Vagina (tissue), 2 donors: ENCODE data around the gene SUSD1.

Source experiments
- POLR2A ChIP-seq, 2 donors: fragments of 450-650 bp; IDR thresholded peaks; one replicate each; pipeline ENCODE4 v1.6.1; 2017; ENCODE audit warnings: antibody characterized with exemption in 2 of 2, mild to moderate bottlenecking in 2 of 2, moderate library complexity in 2 of 2
- POLR2AphosphoS5 ChIP-seq, 2 donors: sonication (generic); formaldehyde crosslinking; IDR thresholded peaks; one replicate each; pipeline ENCODE4 v1.9.0; 2017; ENCODE audit warnings: antibody characterized with exemption in 2 of 2, mild to moderate bottlenecking in 2 of 2, low read depth in 1 of 2; ENCODE audit not compliant: insufficient read depth in 1 of 2
- TF ChIP-seq, protein P1 (sequence below), 3 experiments: fragments of 450-650 bp in 2 of 3; fragments of 200-600 bp in 1 of 3; sonication (generic) in 1 of 3; IDR thresholded peaks; one replicate each; pipeline ENCODE4 v1.5.1; 2017 to 2019; ENCODE audit warnings: antibody characterized with exemption in 3 of 3, mild to moderate bottlenecking in 2 of 3, moderate library complexity in 2 of 3

DNA sequence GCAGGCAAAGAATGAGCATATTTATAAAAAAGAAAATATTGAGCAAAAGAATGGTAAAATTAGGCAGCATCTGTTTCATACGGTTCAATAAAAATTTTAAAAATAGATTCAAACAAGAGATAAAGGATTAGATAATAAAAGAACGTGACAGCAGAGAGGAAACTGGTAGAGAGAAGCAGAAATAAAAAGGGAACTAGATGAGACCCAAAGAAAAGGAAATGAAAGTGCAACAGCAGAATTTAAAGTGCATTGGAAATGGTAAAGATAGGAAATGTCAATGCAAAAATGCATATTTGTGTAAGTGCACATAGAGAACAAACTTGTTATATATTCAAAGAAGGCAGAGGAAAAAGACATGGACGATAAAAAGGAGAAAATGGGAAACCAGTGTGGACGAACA, 70.2 kb downstream of the SUSD1 start:
- TF ChIP-seq, protein P1, sequence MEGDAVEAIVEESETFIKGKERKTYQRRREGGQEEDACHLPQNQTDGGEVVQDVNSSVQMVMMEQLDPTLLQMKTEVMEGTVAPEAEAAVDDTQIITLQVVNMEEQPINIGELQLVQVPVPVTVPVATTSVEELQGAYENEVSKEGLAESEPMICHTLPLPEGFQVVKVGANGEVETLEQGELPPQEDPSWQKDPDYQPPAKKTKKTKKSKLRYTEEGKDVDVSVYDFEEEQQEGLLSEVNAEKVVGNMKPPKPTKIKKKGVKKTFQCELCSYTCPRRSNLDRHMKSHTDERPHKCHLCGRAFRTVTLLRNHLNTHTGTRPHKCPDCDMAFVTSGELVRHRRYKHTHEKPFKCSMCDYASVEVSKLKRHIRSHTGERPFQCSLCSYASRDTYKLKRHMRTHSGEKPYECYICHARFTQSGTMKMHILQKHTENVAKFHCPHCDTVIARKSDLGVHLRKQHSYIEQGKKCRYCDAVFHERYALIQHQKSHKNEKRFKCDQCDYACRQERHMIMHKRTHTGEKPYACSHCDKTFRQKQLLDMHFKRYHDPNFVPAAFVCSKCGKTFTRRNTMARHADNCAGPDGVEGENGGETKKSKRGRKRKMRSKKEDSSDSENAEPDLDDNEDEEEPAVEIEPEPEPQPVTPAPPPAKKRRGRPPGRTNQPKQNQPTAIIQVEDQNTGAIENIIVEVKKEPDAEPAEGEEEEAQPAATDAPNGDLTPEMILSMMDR (IDR thresholded peaks at IDR 0.05): no peak
- no peak for TF ChIP-seq POLR2AphosphoS5 (IDR thresholded peaks at IDR 0.05; ENCODE audit: insufficient read depth in 1 of 2, low read depth in 1 of 2)
- TF ChIP-seq POLR2A (IDR thresholded peaks at IDR 0.05): no peak
